Hepatocyte (in vitro differentiated cells): ENCODE measurements around the gene GLI3.

Source experiments
- EZH2phosphoT487 ChIP-seq: fragments of 200-600 bp; sonication (generic); IDR thresholded peaks from one replicate; pipeline ENCODE4 v1.6.1; 2018; ENCODE audit warnings: antibody characterized with exemption, mild to moderate bottlenecking, low read depth, moderate library complexity; ENCODE audit not compliant: unreplicated experiment, severe bottlenecking
- TF ChIP-seq, protein P1 (sequence below): fragments of 200-600 bp; sonication (generic); IDR thresholded peaks from 2 replicates; pipeline ENCODE4 v1.5.1; 2016; ENCODE audit warnings: antibody characterized with exemption, mild to moderate bottlenecking; ENCODE audit not compliant: poor library complexity

DNA sequence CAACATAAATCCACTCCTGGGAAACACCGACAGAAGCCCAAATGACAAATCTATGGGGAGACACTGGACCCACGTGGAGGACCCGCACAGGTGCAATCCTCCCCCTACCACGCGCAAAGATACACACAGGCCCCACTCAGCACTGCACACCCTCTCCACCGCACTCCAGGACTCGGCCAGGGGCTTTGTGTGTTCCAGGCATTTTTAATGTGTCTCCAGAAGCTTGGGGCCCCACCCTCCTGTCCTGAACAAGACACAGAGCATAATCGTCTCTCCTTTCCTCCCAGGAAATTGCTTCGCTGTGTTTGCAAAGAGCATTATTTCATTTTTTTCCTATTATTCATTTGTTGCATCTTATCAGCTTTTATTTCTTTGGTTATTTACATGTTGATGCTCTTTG, 82.8 kb downstream of the GLI3 start:
- no peak for TF ChIP-seq EZH2phosphoT487
- TF ChIP-seq, protein P1, sequence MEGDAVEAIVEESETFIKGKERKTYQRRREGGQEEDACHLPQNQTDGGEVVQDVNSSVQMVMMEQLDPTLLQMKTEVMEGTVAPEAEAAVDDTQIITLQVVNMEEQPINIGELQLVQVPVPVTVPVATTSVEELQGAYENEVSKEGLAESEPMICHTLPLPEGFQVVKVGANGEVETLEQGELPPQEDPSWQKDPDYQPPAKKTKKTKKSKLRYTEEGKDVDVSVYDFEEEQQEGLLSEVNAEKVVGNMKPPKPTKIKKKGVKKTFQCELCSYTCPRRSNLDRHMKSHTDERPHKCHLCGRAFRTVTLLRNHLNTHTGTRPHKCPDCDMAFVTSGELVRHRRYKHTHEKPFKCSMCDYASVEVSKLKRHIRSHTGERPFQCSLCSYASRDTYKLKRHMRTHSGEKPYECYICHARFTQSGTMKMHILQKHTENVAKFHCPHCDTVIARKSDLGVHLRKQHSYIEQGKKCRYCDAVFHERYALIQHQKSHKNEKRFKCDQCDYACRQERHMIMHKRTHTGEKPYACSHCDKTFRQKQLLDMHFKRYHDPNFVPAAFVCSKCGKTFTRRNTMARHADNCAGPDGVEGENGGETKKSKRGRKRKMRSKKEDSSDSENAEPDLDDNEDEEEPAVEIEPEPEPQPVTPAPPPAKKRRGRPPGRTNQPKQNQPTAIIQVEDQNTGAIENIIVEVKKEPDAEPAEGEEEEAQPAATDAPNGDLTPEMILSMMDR = no peak
